SK-N-SH treated with all-trans-retinoic acid at 6 μM for 48 hours (cell line): ENCODE results near the gene TRMT1.

Experiments used
- ARNTL ChIP-seq: fragments of 450-650 bp; formaldehyde crosslinking; IDR thresholded peaks from 2 replicates; pipeline ENCODE4 v1.5.0; 2020; ENCODE audit warnings: low read depth, mild to moderate bottlenecking, moderate library complexity, borderline replicate concordance
- ZFP3 ChIP-seq: fragments of 250-450 bp; sonication (Bioruptor Pico); IDR thresholded peaks from 2 replicates; pipeline ENCODE4 v1.5.0; 2020; ENCODE audit warnings: mild to moderate bottlenecking, moderate library complexity

DNA sequence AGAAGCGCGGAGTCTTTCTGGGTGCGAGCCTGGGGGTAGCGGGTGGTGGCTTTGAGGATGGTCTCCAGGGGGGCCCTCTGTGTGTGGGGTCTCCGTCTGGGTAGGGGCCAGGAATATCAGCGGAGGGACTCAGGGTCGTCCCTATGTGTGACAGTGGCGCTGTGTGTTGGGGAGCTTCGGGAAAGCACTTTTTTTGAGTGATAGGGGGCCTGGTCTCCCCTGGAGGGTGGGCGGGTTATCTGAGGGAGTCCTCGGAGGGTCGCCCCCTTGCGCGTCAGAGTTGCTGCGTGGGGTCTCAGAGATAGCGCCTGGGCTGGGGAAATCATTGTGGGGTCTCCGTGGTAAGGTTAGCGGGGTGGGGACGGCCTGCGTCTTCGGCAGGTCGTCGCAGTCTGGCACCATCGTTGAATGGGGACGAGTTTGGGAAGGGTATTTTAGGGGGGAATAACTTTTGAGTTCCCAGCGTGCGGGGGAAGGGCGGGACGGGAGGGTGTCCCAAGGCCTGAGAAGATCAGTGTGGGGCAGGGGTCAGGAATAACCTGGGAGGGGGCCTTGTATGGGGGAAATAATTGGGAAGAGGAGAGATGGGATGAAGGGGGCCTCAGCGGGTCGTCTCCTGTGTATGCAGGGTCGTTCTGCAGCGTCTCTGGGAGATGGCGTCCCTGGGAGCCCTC, 34.5 kb upstream of the TRMT1 start:
- TF ChIP-seq ZFP3 (no peak), ARNTL (CRISPR knock-in tag) (no peak)
